T-helper 2 cell (primary cell): ENCODE results near the gene SLC25A23.
"Not testable (repeated sequence)": the region's sequence is repeated elsewhere in the genome, so short reads cannot be mapped to it uniquely, and the experiment has no call there.

ENCODE experiments used
- DNase-seq, 5 experiments: peaks; one replicate each; pipeline versions ENCODE4 v3.0.0 to v3.0.0-alpha.2; 2012 to 2022
- total RNA-seq, 2 donors: gene quantifications; one replicate each; lab custom pipeline; 2026; lab: John Stamatoyannopoulos, UW

SLC25A23 gene
- 4.7 to 8.8 reads per million in 2 donors for total RNA-seq

GRCh38 chr19:6459262-6460098 is at the start of gene SLC25A23:
Gene SLC25A23, minus strand, starts transcription at chr19:6459792. Its CDS starts 164 bp downstream, at chr19:6459628.
- peak; percentile 27 to 84 (median 29) for DNase-seq

- DNase-seq = not testable (repeated sequence)
Observed at GRCh38 chr19:6508028-6508771, 48.6 kb upstream of the SLC25A23 start.

GRCh38 chr19:6503407-6504201 is 44.0 kb upstream of the SLC25A23 start:
- no peak for DNase-seq

DNA sequence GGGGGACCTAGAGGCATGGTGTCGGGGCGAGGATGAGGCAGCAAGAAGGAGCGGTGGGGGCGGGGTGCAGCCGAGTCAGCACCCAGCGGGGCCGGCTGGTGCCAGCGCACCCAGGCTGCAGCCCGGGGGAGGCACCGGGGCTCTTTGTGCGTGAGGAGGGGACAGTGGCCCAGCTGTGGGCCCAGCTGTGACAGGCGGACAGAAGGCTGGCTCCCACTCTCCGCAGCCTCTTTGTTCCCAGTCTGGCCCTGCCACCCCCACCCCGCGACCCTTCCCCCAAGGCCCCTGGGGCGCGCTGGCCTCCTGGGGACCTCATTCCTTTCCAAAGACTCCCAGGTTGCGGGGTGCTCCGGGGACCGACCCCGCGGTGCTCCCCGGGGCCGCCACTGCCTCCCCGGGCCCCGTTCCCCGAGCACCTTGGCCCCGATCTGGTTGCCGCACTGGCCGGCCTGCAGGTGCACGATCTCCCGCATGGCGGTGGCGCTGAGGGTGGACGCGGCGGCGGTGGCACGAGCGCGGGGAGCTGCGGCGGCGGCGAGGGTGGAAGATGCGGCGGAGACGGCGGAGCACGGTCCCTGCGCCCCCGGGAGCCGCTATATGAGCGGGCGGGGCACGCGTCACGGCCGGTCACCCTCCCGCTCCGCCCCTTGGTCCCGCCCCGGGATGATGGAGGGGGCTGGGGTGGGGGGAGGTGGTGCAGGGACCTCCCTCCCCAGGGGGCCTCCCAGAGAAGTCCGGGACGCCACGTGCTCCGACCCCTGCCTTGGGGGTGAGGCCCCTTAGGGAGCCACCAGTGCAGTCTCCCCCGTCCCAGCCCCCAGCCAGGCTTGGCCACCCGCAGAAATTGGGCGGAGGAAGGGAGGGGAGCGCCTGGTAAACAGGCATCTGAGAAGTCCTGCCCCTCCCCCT is 42.4 kb upstream of the SLC25A23 start, which contains the start of gene TUBB4A:
Gene TUBB4A (minus strand): TSS at position 570 of the 909 bp plus-strand sequence. CDS start 97 bp downstream, at position 473.
- peak in 2 of 5 experiments; percentile 19 to 74 for DNase-seq

- no peak for DNase-seq
Observed at GRCh38 chr19:6500837-6501739, 41.5 kb upstream of the SLC25A23 start.

DNA sequence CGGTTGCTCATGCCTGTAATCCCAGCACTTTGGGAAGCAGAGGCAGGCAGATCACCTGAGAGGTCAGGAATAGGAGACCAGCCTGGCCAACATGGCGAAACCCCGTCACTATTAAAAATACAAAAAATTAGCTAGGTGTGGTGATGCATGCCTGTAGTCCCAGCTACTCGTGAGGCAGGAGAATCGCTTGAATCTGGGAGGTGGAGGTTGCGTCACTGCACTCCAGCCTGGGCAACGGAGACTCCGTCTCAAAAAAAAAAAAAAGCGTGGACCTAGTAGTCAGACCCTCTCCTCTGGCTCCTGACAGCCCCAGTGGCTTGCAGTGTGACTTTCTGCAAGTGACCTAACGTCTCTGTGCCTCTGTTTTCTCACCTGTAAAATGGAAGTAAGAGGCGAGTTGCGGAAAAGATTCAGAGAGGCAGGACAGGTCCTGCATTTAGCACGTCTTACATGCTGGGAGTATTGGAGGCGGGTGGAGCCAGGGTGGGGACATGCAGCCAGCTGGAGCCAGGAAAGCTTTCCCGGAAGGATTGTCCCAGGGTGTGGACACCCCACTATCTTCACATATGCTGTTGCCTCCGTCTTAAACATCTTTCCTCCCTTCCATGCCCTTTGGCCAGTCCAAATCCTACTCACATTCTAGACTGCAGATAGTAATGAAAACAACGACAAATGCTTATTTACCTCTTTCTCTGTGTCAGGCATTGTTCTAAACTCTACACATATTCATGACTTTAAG is 39.6 kb upstream of the SLC25A23 start:
- DNase-seq = no peak

- DNase-seq = no peak
Observed at GRCh38 chr19:6498294-6499036, 38.9 kb upstream of the SLC25A23 start.

DNA sequence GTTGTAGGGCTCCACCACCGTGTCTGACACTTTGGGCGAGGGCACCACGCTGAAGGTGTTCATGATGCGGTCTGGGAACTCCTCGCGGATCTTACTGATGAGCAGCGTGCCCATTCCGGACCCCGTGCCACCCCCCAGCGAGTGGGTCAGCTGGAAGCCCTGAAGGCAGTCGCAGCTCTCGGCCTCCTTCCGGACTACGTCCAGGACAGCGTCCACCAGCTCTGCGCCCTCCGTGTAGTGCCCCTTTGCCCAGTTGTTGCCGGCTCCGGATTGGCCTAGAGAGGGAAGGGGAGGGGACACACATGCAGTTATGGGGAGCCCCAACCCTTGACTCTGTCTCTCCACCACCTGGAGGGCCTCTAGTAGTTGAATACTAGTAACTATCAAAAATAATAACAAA is 36.4 kb upstream of the SLC25A23 start:
- DNase-seq = no peak

DNA sequence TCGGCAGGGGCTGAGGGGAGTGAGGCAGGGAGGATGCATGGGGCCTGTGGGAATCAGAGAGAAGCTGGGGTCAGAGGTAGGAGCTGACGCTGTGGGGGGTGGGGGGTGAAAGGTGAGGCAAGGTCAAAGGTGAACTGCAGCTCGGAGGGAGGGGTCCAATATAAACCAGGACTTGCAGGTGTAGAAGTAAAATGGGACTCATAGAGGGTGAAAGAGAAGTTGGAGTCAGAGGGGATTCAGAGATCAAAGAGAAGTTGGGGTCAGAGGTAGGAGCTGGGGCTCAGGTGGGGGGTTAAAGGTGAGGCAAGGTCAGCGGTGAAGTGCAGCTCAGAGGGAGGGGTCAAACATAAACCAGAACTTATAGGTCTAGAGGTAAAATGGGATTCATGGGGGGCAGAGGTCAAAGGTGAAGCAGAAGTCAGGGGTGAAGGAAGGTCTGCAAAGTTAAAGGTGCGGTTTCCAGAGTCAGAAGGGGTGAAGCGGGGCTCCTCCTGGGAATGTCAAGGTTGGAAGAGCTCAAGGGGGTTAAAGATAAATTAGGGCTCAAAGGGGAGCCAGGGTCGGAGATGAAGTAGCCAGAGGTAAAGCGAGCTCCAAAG is 34.9 kb upstream of the SLC25A23 start:
- DNase-seq = no peak

GRCh38 chr19:6491802-6492592 is 32.4 kb upstream of the SLC25A23 start:
- DNase-seq = no peak

- DNase-seq = no peak
Observed at GRCh38 chr19:6490134-6490533, 30.5 kb upstream of the SLC25A23 start.

- peak in 1 of 5 experiments; percentile 83 for DNase-seq
Observed at GRCh38 chr19:6489278-6490061, 29.9 kb upstream of the SLC25A23 start.

GRCh38 chr19:6484831-6485230 is 25.2 kb upstream of the SLC25A23 start:
- no peak for DNase-seq

- DNase-seq = no peak
Observed at GRCh38 chr19:6484230-6484629, 24.6 kb upstream of the SLC25A23 start.

GRCh38 chr19:6483235-6483634 is 23.6 kb upstream of the SLC25A23 start:
- DNase-seq = no peak

GRCh38 chr19:6482343-6482686 is 22.7 kb upstream of the SLC25A23 start:
- DNase-seq = no peak
